MCF 10A (cell line): ENCODE measurements around the gene RTN4RL2. TPM values are rescaled to one million over a fixed set of nuclear protein-coding genes. Genes with fewer than 3 reads are reported as not detected.

ENCODE experiments used
- BruUV-seq: library from RNA; stranded (reverse); fragments of 400-500 nt; replicated peaks from 2 replicates; lab custom pipeline; 2021; lab: Mats Ljungman, UMichigan
- CTCF ChIA-PET: fragments of 300-600 bp; sonication (Branson Sonifier 250); formaldehyde crosslinking; extraction: SDS; loops from one replicate; lab custom pipeline; 2021; ENCODE audit warnings: antibody characterized with exemption, inconsistent platforms; lab: Yijun Ruan, JAX
- POLR2A ChIA-PET: fragments of 300-600, 350-650 bp; sonication (Branson Sonifier 250); formaldehyde crosslinking; extraction: SDS; loops from one replicate; lab custom pipeline; 2020; ENCODE audit warnings: antibody characterized with exemption, inconsistent platforms; lab: Yijun Ruan, JAX
- DNase-seq: peaks from one replicate; pipeline ENCODE4 v3.0.0-alpha.2; 2018; ENCODE audit not compliant: unreplicated experiment
- H3K27ac Mint-ChIP-seq: one replicate; pipeline ENCODE4 v1.8.0; 2022; ENCODE audit warnings: mild to moderate bottlenecking, low read depth, mixed read lengths; ENCODE audit not compliant: unreplicated experiment
- H3K27me3 Mint-ChIP-seq: one replicate; pipeline ENCODE4 v1.8.0; 2022; ENCODE audit warnings: mixed read lengths; ENCODE audit not compliant: insufficient read depth, unreplicated experiment
- H3K36me3 Mint-ChIP-seq: one replicate; pipeline ENCODE4 v1.8.0; 2022; ENCODE audit warnings: mild to moderate bottlenecking, moderate library complexity, mixed read lengths; ENCODE audit not compliant: insufficient read depth, unreplicated experiment
- H3K4me1 Mint-ChIP-seq: one replicate; pipeline ENCODE4 v1.8.0; 2022; ENCODE audit warnings: mixed read lengths; ENCODE audit not compliant: insufficient read depth, unreplicated experiment
- H3K4me3 Mint-ChIP-seq: one replicate; pipeline ENCODE4 v1.8.0; 2022; ENCODE audit warnings: mild to moderate bottlenecking, moderate library complexity, mixed read lengths; ENCODE audit not compliant: unreplicated experiment
- H3K9me3 Mint-ChIP-seq: one replicate; pipeline ENCODE4 v1.8.0; 2022; ENCODE audit warnings: mixed read lengths; ENCODE audit not compliant: unreplicated experiment
- intact Hi-C: fragments of 100-400 bp; cut with micrococcal nuclease; formaldehyde crosslinking; loops from 2 replicates; pipeline ENCODE4 v1.14.1; 2022
- total RNA-seq: library from RNA; stranded (reverse); gene quantifications from 2 replicates; pipeline ENCODE4 v1.2.3, GENCODE V29; 2022
- TF ChIP-seq, protein P1 (sequence below): fragments of 200-600 bp; IDR thresholded peaks from one replicate; pipeline ENCODE4 v1.8.0; 2022; ENCODE audit warnings: antibody characterized with exemption, mild to moderate bottlenecking; ENCODE audit not compliant: unreplicated experiment

Gene RTN4RL2
- total RNA-seq, 1 experiment from 2014 or later = 2.0 TPM

DNA sequence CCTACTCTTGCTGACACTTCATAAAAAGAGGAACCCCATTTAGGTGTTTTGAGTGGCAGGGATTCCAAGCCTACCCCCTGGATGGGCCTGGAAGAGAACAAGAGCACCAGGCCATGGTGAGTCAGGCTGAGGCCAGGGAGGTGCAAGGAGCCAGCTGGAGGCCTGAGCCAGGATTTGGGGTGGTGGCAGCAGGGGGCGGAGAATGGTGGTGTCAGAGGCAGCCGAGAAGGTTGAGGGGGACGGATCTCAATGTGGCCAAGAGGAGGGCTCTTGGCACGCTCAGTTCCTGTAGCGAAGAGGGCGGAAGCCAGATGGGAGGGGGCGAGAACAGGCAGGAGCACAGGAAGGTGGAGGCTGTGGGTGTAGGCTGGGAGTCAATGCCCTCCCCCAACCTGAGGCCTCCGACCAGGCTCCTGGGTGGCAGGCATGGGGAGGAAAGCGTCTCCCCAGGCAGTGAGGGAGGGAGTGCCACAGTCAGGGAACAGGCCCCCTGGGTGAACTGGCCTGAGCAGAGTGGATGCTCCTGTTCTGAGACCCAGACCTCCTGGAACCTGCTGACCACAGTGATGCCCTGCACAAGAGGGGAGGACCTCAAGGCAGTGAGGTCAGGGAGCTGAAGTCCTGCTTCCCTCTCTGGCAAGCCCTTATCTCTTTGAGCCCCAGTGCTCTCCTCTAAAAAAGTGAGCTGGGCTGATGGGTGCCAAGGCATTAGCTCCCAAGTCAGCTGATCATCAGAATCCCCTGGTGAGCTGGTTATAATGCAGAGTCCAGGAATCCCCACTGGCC, 13.9 kb downstream of the RTN4RL2 start:
- intact Hi-C loops = no loop called here
- no peaks in the 10 kb centered on the region for H3K27me3 Mint-ChIP-seq
- H3K27ac Mint-ChIP-seq = no peak overlapping the region

DNA sequence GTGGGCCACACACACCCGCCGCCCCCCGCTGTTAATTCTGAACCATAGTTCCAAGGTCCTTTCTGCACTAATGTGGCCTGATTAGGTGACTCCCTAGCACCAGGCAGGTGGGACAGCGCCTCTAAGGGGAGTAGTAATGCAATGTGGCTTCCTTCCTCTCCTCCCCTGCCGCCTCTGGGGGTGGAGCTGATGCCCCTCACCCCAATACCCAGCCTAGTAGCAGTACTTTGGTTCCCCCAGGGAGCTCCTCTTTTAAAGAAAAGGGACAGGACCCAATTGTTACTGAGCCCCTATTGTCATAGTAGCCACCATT, 14.4 kb downstream of the RTN4RL2 start:
- BruUV-seq = no TSS peak
- CTCF ChIA-PET = interaction anchor here (0.6 to 4.6 kb wide), 11 partner anchors 9 to 348 kb away, joined by 3 to 50 read pairs (median 4); partner anchors contain the start of gene RTN4RL2
- Mint-ChIP-seq H3K27me3 (no peaks in the 10 kb centered on the region), H3K4me1 (no peaks in the 10 kb centered on the region), H3K4me3 (no peak overlapping the region), H3K27ac (no peak overlapping the region), H3K36me3 (no peaks in the 10 kb centered on the region), H3K9me3 (no peaks in the 10 kb centered on the region)
- DNase-seq = no peak
- POLR2A ChIA-PET = interaction anchor here (0.6 kb wide), 1 partner anchor 1153 kb away, joined by 3 read pairs; no protein-coding TSS in a partner anchor
- intact Hi-C loops = no loop called here
- TF ChIP-seq, protein P1, sequence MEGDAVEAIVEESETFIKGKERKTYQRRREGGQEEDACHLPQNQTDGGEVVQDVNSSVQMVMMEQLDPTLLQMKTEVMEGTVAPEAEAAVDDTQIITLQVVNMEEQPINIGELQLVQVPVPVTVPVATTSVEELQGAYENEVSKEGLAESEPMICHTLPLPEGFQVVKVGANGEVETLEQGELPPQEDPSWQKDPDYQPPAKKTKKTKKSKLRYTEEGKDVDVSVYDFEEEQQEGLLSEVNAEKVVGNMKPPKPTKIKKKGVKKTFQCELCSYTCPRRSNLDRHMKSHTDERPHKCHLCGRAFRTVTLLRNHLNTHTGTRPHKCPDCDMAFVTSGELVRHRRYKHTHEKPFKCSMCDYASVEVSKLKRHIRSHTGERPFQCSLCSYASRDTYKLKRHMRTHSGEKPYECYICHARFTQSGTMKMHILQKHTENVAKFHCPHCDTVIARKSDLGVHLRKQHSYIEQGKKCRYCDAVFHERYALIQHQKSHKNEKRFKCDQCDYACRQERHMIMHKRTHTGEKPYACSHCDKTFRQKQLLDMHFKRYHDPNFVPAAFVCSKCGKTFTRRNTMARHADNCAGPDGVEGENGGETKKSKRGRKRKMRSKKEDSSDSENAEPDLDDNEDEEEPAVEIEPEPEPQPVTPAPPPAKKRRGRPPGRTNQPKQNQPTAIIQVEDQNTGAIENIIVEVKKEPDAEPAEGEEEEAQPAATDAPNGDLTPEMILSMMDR = no peak

More for the DNA sequence above, 13.9 kb downstream of the RTN4RL2 start:
- TF ChIP-seq, protein P1 = no peak
- BruUV-seq = no TSS peak
- H3K36me3 Mint-ChIP-seq = no peaks in the 10 kb centered on the region
- no peak overlapping the region for H3K4me3 Mint-ChIP-seq
- CTCF ChIA-PET = interaction anchor here (0.6 to 4.6 kb wide), 12 partner anchors 8 to 347 kb away, joined by 3 to 50 read pairs (median 4); partner anchors contain the start of gene RTN4RL2
- POLR2A ChIA-PET = interaction anchor here (0.6 kb wide), 1 partner anchor 1153 kb away, joined by 3 read pairs; no protein-coding TSS in a partner anchor
- no peaks in the 10 kb centered on the region for H3K4me1 Mint-ChIP-seq
- no peak for DNase-seq
- no peaks in the 10 kb centered on the region for H3K9me3 Mint-ChIP-seq

DNA sequence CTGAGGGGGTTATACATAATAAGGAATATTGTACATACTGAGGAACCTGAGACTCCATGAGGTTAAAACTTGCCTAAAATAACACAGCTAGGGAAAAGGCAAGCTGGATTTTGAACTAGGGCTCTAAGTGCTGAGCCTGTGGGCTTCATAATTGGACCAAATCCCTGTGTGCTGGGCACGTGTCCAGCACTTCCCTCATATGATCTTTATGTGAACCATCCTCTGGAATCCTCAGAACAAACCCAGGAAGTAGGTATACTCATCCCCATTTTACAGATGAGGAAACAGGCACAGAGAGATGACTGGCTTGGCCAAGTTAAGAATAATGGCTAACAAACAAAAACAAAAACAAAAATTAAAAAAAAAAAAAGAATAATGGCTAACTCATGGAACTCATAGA, 14.9 kb downstream of the RTN4RL2 start:
- H3K36me3 Mint-ChIP-seq = no peaks in the 10 kb centered on the region
- CTCF ChIA-PET = interaction anchor here (0.6 to 4.6 kb wide), 10 partner anchors 9 to 348 kb away, joined by 3 to 50 read pairs (median 4); partner anchors contain the start of gene RTN4RL2
- no peaks in the 10 kb centered on the region for H3K27me3 Mint-ChIP-seq
- H3K9me3 Mint-ChIP-seq = no peaks in the 10 kb centered on the region
- TF ChIP-seq, protein P1 = no peak
- no TSS peak for BruUV-seq
- POLR2A ChIA-PET = interaction anchor here (0.6 kb wide), 1 partner anchor 1152 kb away, joined by 3 read pairs; no protein-coding TSS in a partner anchor
- no peaks in the 10 kb centered on the region for H3K4me1 Mint-ChIP-seq
- no peak overlapping the region for H3K4me3 Mint-ChIP-seq
- intact Hi-C loops = no loop called here
- no peak for DNase-seq
- H3K27ac Mint-ChIP-seq = no peak overlapping the region

DNA sequence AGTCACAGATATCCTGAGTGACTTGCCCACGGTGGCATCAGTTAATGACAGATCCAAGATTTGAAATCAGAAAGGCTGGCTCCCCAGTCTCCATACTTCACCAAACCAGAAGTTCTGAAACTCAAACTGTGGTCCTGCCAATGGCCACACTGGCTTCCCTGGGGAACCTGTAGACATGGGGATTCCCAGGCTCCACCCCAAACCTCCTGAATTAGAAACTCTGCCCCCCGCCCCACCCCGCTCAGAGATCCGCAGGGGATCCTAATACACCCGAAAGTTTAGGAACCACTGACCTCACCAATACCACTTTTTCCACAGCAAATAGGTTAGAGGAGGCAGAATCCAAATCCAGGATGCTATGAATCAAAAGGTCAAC, 15.3 kb downstream of the RTN4RL2 start:
- Mint-ChIP-seq H3K36me3 (no peaks in the 10 kb centered on the region), H3K4me3 (peak overlapping the region; percentile 58), H3K27ac (no peak overlapping the region), H3K4me1 (no peaks in the 10 kb centered on the region), H3K9me3 (no peaks in the 10 kb centered on the region), H3K27me3 (peaks cover 2% of the 10 kb centered on the region)
- no peak for DNase-seq
- ChIA-PET POLR2A (no interaction called here), CTCF (interaction anchor here (1.1 to 4.6 kb wide), 4 partner anchors 12 to 19 kb away, joined by 3 to 50 read pairs (median 8); no protein-coding TSS in a partner anchor)
- no TSS peak for BruUV-seq
- TF ChIP-seq, protein P1 = no peak
- intact Hi-C loops = no loop called here
